Natural killer cell (primary cell): ENCODE measurements around the gene PANK4. TPM values are rescaled to one million over a fixed set of nuclear protein-coding genes. Genes with fewer than 3 reads are reported as not detected.

Source experiments
- ATAC-seq, 3 donors: fragments of 150-1000 bp in 2 of 3; fragments of 200-7000 bp in 1 of 3; cut with Tn5 transposase; 1 replicate in 1 of 3; 2 replicates in 2 of 3; pipeline ENCODE4 v1.10.0; 2021; ENCODE audit warnings: mild to moderate bottlenecking in 2 of 3, moderate library complexity in 2 of 3
- DNase-seq, 2 donors: peaks; one replicate each; pipeline versions ENCODE4 v3.0.0 to v3.0.0-alpha.2; 2013 to 2021; ENCODE audit warnings: mixed read lengths in 1 of 2
- H3K27ac ChIP-seq: one replicate; pipeline ENCODE4 v1.5.1; 2013; ENCODE audit warnings: mild to moderate bottlenecking, low read length
- H3K27me3 ChIP-seq: one replicate; pipeline ENCODE4 v1.6.1; 2013; ENCODE audit warnings: low read length; ENCODE audit not compliant: control insufficient read depth, insufficient read depth
- H3K36me3 ChIP-seq: one replicate; pipeline ENCODE4 v1.6.1; 2013; ENCODE audit warnings: low read length; ENCODE audit not compliant: control insufficient read depth, insufficient read depth
- H3K4me1 ChIP-seq: one replicate; pipeline ENCODE4 v1.6.1; 2013; ENCODE audit warnings: low read length; ENCODE audit not compliant: control insufficient read depth, insufficient read depth
- H3K4me3 ChIP-seq: one replicate; pipeline ENCODE4 v1.5.1; 2013; ENCODE audit warnings: low read length
- H3K9me3 ChIP-seq: one replicate; pipeline ENCODE4 v1.6.1; 2013; ENCODE audit warnings: low read length; ENCODE audit not compliant: control insufficient read depth, insufficient read depth
- H3K27ac Mint-ChIP-seq, 2 donors: one replicate each; pipeline ENCODE4 v1.8.0; 2022; ENCODE audit warnings: mild to moderate bottlenecking in 2 of 2, mixed read lengths in 2 of 2, moderate library complexity in 1 of 2
- H3K27me3 Mint-ChIP-seq, 2 donors: one replicate each; pipeline ENCODE4 v1.8.0; 2022; ENCODE audit warnings: low read depth in 2 of 2, mixed read lengths in 2 of 2
- H3K36me3 Mint-ChIP-seq: one replicate; pipeline ENCODE4 v1.8.0; 2022; ENCODE audit warnings: mixed read lengths
- H3K4me1 Mint-ChIP-seq, 2 donors: one replicate each; pipeline ENCODE4 v1.8.0; 2022; ENCODE audit warnings: mixed read lengths in 2 of 2
- H3K4me3 Mint-ChIP-seq: one replicate; pipeline ENCODE4 v1.8.0; 2022; ENCODE audit warnings: mild to moderate bottlenecking, moderate library complexity, mixed read lengths
- H3K9me3 Mint-ChIP-seq, 2 donors: one replicate each; pipeline ENCODE4 v1.8.0; 2022; ENCODE audit warnings: mixed read lengths in 2 of 2
- CTCF ChIP-seq: fragments of 200-600 bp; IDR thresholded peaks from one replicate; pipeline ENCODE4 v1.8.0; 2022; ENCODE audit warnings: antibody characterized with exemption
- WGBS: methylation state at CpG from one replicate; pipeline ENCODE4 v1.1.7; 2013; ENCODE audit warnings: missing lambda C conversion rate; ENCODE audit not compliant: insufficient coverage; 5-methylcytosine and 5-hydroxymethylcytosine counted together
- intact Hi-C: fragments of 100-400 bp; cut with micrococcal nuclease; formaldehyde crosslinking; loops from one replicate; pipeline ENCODE4 v1.14.2; 2022
- total RNA-seq, 4 donors: library from RNA; stranded (reverse); fragments of 120-200 nt in 1 of 4; gene quantifications; one replicate each; pipeline versions ENCODE4 v1.2.3 to v1.2.4, GENCODE V29; 2013 to 2022

Gene PANK4
- total RNA-seq, 3 donors from 2014 or later (not counting 1 experiment from before 2014, with no cell fraction given) = 48.2 to 75.7 (median 61.8) TPM

GRCh38 chr1:2558861-2559260 is 32.5 kb upstream of the PANK4 start:
- Mint-ChIP-seq H3K36me3 (no peaks in the 10 kb centered on the region), H3K27me3 (no peaks in the 10 kb centered on the region), H3K4me1 (peaks cover 19 to 55% of the 10 kb centered on the region in 2 donors), H3K9me3 (no peaks in the 10 kb centered on the region), H3K4me3 (peak overlapping the region; percentile 81), H3K27ac (peak overlapping the region; percentile 96 to 99)
- no peaks in the 10 kb centered on the region for H3K9me3 ChIP-seq
- no peak overlapping the region for H3K4me3 ChIP-seq
- no peak overlapping the region for H3K27ac ChIP-seq
- no peak for TF ChIP-seq CTCF
- no peaks in the 10 kb centered on the region for H3K27me3 ChIP-seq
- H3K4me1 ChIP-seq = peaks cover 46% of the 10 kb centered on the region
- 96% methylated on average over 6 of the region's 6 CpGs for WGBS
- DNase-seq = no peak
- ATAC-seq = no peak
- peaks cover 53% of the 10 kb centered on the region for H3K36me3 ChIP-seq
- intact Hi-C loops = no loop called here

- intact Hi-C loops = no loop called here
- H3K9me3 Mint-ChIP-seq = no peaks in the 10 kb centered on the region
- H3K27ac ChIP-seq = no peak overlapping the region
- no peak for ATAC-seq
- DNase-seq = no peak
- H3K27me3 Mint-ChIP-seq = no peaks in the 10 kb centered on the region
- peak overlapping the region; percentile 81 for H3K4me3 Mint-ChIP-seq
- no peak overlapping the region for H3K4me3 ChIP-seq
- H3K36me3 Mint-ChIP-seq = no peaks in the 10 kb centered on the region
- TF ChIP-seq CTCF = no peak
- H3K27me3 ChIP-seq = no peaks in the 10 kb centered on the region
- H3K36me3 ChIP-seq = peaks cover 48% of the 10 kb centered on the region
- WGBS = 94% methylated on average over 12 of the region's 12 CpGs
- H3K9me3 ChIP-seq = no peaks in the 10 kb centered on the region
- peak overlapping the region; percentile 96 to 99 for H3K27ac Mint-ChIP-seq
- H3K4me1 Mint-ChIP-seq = peaks cover 19 to 58% of the 10 kb centered on the region in 2 donors
- peaks cover 46% of the 10 kb centered on the region for H3K4me1 ChIP-seq
These were observed 32.0 kb upstream of the PANK4 start for GRCh38 chr1:2558420-2558819.

GRCh38 chr1:2557482-2558400 is 31.3 kb upstream of the PANK4 start:
- H3K27ac Mint-ChIP-seq = peak overlapping the region; percentile 96 to 99
- 81% methylated on average over 30 of the region's 30 CpGs for WGBS
- ATAC-seq = no peak
- Histone ChIP-seq H3K4me1 (peaks cover 46% of the 10 kb centered on the region), H3K27me3 (no peaks in the 10 kb centered on the region), H3K36me3 (peaks cover 43% of the 10 kb centered on the region), H3K4me3 (peak overlapping the region; percentile 80), H3K9me3 (no peaks in the 10 kb centered on the region), H3K27ac (peak overlapping the region; percentile 97)
- intact Hi-C loops = loop anchor here (2.0 kb wide), 1 partner anchor 27 kb away; no protein-coding TSS in a partner anchor
- peaks cover 19 to 58% of the 10 kb centered on the region in 2 donors for H3K4me1 Mint-ChIP-seq
- no peak for TF ChIP-seq CTCF
- no peak for DNase-seq
- H3K36me3 Mint-ChIP-seq = no peaks in the 10 kb centered on the region
- H3K4me3 Mint-ChIP-seq = peak overlapping the region; percentile 94
- no peaks in the 10 kb centered on the region for H3K27me3 Mint-ChIP-seq
- no peaks in the 10 kb centered on the region for H3K9me3 Mint-ChIP-seq
